ENCODE results near the gene TM2D1.

DNA sequence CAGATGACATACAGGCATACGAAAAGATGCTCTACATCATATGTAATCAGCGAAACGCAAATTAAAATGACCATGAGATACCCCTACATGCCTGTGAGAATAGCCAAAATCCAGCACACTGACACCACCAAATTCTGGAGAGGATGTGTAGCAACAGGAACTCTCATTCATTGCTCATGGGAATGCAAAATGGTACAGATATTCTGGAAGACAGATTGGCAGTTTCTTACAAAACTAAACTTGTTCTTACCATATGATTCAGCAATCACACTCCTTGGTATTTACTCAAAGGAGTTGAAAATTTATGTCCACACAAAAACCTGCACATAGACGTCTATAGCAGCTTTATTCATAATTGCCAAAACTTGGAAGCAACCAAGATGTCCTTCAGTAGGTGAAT is 52.6 kb downstream of the TM2D1 start:
- TF ChIP-seq, protein P1, sequence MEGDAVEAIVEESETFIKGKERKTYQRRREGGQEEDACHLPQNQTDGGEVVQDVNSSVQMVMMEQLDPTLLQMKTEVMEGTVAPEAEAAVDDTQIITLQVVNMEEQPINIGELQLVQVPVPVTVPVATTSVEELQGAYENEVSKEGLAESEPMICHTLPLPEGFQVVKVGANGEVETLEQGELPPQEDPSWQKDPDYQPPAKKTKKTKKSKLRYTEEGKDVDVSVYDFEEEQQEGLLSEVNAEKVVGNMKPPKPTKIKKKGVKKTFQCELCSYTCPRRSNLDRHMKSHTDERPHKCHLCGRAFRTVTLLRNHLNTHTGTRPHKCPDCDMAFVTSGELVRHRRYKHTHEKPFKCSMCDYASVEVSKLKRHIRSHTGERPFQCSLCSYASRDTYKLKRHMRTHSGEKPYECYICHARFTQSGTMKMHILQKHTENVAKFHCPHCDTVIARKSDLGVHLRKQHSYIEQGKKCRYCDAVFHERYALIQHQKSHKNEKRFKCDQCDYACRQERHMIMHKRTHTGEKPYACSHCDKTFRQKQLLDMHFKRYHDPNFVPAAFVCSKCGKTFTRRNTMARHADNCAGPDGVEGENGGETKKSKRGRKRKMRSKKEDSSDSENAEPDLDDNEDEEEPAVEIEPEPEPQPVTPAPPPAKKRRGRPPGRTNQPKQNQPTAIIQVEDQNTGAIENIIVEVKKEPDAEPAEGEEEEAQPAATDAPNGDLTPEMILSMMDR (IDR thresholded peaks at IDR 0.05; ENCODE audit: low read depth, low read length) = no peak
- no peak for TF ChIP-seq EZH2phosphoT487 (IDR thresholded peaks at IDR 0.05; ENCODE audit: low read depth)

Data from OCI-LY3 (cell line).